C4-2B (cell line): ENCODE data around the gene UNC5C.

Experiments used
- H3K27ac ChIP-seq: fragments of 450-650 bp; 2 replicates; pipeline ENCODE4 v1.5.1; 2017
- ZFX ChIP-seq: fragments of 450-650 bp; IDR thresholded peaks from 2 replicates; pipeline ENCODE4 v1.6.1; 2017
- TF ChIP-seq, protein P1 (sequence below): fragments of 450-650 bp; conservative IDR thresholded peaks from 2 replicates; pipeline ENCODE4 v1.5.1; 2017; ENCODE audit warnings: mild to moderate bottlenecking

UNC5C gene

DNA sequence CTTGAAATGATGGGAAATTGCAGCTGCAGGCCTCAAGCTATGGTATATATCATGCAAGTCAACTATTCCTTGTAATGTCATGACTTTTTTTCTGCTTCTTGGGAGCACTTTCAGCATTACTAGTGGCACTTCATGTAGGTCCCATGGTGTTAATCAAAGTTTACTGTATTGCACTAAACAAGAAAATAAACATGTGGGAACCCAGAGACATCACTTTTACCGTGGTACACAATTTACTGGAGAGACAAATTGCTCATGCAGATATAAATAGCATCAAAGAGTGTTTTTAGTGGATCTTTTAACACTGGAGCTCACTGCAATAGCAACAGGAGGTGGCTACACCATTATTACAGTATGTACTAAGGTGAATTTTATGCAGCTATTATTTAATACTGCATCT lies 79.2 kb downstream of the UNC5C start:
- no peak overlapping the region for H3K27ac ChIP-seq
- TF ChIP-seq, protein P1, sequence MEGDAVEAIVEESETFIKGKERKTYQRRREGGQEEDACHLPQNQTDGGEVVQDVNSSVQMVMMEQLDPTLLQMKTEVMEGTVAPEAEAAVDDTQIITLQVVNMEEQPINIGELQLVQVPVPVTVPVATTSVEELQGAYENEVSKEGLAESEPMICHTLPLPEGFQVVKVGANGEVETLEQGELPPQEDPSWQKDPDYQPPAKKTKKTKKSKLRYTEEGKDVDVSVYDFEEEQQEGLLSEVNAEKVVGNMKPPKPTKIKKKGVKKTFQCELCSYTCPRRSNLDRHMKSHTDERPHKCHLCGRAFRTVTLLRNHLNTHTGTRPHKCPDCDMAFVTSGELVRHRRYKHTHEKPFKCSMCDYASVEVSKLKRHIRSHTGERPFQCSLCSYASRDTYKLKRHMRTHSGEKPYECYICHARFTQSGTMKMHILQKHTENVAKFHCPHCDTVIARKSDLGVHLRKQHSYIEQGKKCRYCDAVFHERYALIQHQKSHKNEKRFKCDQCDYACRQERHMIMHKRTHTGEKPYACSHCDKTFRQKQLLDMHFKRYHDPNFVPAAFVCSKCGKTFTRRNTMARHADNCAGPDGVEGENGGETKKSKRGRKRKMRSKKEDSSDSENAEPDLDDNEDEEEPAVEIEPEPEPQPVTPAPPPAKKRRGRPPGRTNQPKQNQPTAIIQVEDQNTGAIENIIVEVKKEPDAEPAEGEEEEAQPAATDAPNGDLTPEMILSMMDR, result no peak
- no peak for TF ChIP-seq ZFX

DNA sequence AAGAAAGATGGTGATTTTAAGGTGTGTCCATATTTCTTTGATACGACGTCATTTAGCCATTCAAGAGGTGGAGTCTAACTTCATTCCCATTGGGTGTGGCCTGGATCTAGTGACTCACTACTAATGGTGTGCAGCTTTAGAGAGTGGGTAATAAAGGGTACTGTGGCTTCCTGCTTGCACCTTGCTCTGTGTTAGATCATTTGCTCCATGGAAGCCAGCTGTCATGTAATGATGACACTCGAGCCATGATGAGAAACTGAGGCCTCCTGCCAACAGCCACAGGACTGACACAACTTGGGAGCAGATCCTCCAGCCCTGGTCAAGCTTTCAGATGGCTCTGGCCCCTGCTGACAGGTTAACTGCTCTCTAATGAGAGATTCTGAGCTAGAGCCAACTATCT lies 82.0 kb downstream of the UNC5C start:
- no peak overlapping the region for H3K27ac ChIP-seq
- TF ChIP-seq, protein P1, result no peak
- no peak for TF ChIP-seq ZFX

DNA sequence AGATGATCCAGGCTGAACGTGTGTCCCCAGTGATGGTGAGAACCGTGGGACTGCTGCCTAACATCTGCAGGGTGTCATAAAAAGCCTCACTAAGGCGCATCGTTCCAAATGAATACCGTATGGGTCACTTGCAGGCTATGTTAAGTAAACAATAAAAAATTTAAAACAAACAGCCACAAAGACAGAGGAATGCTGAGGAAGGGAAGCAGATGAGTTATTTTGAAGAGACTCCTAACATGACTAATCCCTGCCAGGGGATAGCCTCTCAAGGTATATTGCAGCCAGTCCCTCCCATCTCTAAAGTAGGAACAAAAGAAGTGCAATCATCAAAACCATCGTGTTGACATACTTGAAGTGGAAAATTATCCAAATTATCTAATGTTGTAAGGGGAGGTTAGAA lies 83.8 kb downstream of the UNC5C start:
- TF ChIP-seq ZFX, result no peak
- TF ChIP-seq, protein P1, result no peak
- no peak overlapping the region for H3K27ac ChIP-seq

DNA sequence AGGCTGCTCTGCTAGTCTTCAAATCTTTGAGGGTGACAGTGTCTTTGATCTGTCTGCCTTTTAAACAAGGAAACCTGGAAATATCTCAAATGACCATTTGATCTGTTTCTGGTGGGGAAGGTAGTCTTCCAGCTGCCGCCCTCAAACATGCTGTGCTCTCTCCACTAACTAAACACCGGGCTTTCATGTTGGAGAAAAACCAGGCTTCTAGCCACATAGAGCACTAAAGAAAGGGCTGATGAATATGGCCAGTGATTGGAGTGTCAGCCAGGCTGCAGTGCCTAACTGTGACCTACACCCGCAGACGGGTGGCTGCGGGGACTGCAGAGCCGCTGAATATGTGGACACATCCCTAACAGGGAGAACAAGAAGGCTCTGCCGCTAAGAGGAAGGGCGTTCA lies 85.9 kb downstream of the UNC5C start:
- no peak overlapping the region for H3K27ac ChIP-seq
- no peak for TF ChIP-seq ZFX
- TF ChIP-seq, protein P1, result no peak

DNA sequence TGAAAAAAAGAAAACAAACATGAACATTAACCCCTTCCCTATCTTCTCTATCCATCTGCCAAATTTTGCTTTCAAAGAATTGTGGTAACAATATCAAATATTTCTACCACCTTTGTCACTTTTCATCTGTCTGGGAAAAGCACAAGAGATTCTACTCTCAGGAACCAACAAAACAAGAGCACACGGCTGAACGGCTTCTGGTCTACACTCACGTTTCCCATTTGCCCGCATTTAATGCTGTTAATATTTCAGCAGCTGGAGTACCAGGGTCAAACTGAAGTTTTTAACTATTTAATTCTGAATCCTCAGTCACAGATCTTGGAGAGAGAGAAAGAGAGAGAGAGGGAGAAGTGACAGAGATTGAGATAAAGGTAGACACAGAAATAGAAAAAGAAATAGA lies 91.4 kb downstream of the UNC5C start:
- H3K27ac ChIP-seq, result no peak overlapping the region
- no peak for TF ChIP-seq ZFX
- TF ChIP-seq, protein P1, result no peak

DNA sequence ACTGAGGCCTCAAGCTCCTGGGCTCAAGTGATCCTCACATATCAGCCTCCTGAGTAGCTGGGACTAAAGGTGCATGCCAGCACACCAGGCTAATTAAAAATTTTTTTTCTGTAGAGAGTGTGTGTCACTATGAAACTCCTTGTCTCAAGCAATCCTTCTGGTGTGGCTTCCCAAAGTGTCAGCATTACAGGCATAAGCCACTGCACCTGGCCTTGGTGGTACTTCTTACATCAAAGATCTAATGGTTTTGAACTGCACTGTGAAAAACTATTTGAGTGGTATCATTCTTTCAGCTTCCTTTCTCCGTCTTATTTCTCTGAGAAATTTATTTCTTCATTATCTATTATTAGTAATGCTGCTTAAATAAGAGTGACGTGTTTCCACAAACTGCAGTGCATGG lies 98.5 kb downstream of the UNC5C start:
- no peak overlapping the region for H3K27ac ChIP-seq
- TF ChIP-seq, protein P1, result no peak
- TF ChIP-seq ZFX, result no peak

DNA sequence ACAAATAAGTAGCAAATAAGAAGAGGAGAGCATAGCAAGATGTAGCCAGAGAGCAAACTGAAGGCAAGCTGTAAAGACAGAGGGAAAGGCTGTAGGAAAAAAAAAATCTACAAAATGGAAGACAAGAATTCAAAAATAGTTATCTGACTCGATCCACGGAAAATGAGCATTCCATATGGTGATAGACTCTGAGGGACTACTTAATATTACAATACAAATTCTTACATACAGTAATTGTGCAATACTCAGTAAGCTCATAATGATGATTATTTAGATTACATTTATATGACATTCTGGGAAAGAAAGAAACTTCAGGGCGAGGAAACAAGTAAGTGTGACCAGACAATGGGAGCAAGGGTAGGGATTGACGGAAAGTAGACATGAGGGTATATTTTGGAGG lies 102.6 kb downstream of the UNC5C start:
- H3K27ac ChIP-seq, result no peak overlapping the region
- no peak for TF ChIP-seq ZFX
- TF ChIP-seq, protein P1, result no peak
